Neuronal stem cell (in vitro differentiated cells): ENCODE measurements around the gene MYH7B.

Experiments used
- DNase-seq: peaks from one replicate; pipeline ENCODE4 v3.0.0-alpha.2; 2013; ENCODE audit warnings: low spot score
- H2AFZ ChIP-seq: one replicate; pipeline ENCODE4 v1.6.1; 2013; ENCODE audit warnings: mild to moderate bottlenecking, low read length, inconsistent platforms
- H2AK5ac ChIP-seq: 2 replicates; pipeline ENCODE4 v1.6.1; 2013; ENCODE audit warnings: low read depth, mild to moderate bottlenecking, inconsistent platforms, low read length, moderate library complexity, mixed read lengths
- H2BK120ac ChIP-seq: 2 replicates; pipeline ENCODE4 v1.6.1; 2013; ENCODE audit warnings: low read depth, mild to moderate bottlenecking, inconsistent platforms, low read length, moderate library complexity, mixed read lengths
- H2BK12ac ChIP-seq: one replicate; pipeline ENCODE4 v1.6.1; 2013; ENCODE audit warnings: low read length, inconsistent platforms
- H2BK15ac ChIP-seq: 2 replicates; pipeline ENCODE4 v1.6.1; 2013; ENCODE audit warnings: mild to moderate bottlenecking, low read length, inconsistent platforms, mixed read lengths
- H2BK5ac ChIP-seq: one replicate; pipeline ENCODE4 v1.6.1; 2013; ENCODE audit warnings: inconsistent platforms, mild to moderate bottlenecking, low read length, moderate library complexity
- H3K14ac ChIP-seq: one replicate; pipeline ENCODE4 v1.6.1; 2013; ENCODE audit warnings: low read length, inconsistent platforms
- H3K18ac ChIP-seq: 2 replicates; pipeline ENCODE4 v1.6.1; 2013; ENCODE audit warnings: low read length, inconsistent platforms
- H3K23ac ChIP-seq: 2 replicates; pipeline ENCODE4 v1.6.1; 2013; ENCODE audit warnings: low read depth, mild to moderate bottlenecking, mixed read lengths, low read length, inconsistent platforms; ENCODE audit not compliant: poor library complexity
- H3K27ac ChIP-seq: replicated peaks from 3 replicates; pipeline ENCODE4 v1.5.1; 2013; ENCODE audit warnings: low read length, inconsistent platforms
- H3K27me3 ChIP-seq, 3 experiments: 2 replicates each; pipeline ENCODE4 v1.6.1; 2013; ENCODE audit warnings: low read length in 3 of 3, mild to moderate bottlenecking in 2 of 3, inconsistent platforms in 1 of 3, low read depth in 1 of 3, mixed read lengths in 1 of 3, moderate library complexity in 1 of 3; ENCODE audit not compliant: control insufficient read depth in 3 of 3, insufficient read depth in 3 of 3
- H3K36me3 ChIP-seq, 2 donors: replicated peaks in 1 of 2; 2 replicates each; pipeline ENCODE4 v1.6.1; 2013; ENCODE audit warnings: low read length in 2 of 2; ENCODE audit not compliant: control insufficient read depth in 2 of 2, insufficient read depth in 2 of 2
- H3K4ac ChIP-seq: 2 replicates; pipeline ENCODE4 v1.6.1; 2013; ENCODE audit warnings: inconsistent platforms, mild to moderate bottlenecking, low read length, moderate library complexity
- H3K4me1 ChIP-seq, 2 donors: 1 replicate in 1 of 2; 2 replicates in 1 of 2; pipeline ENCODE4 v1.6.1; 2013; ENCODE audit warnings: low read length in 2 of 2, low read depth in 1 of 2; ENCODE audit not compliant: control insufficient read depth in 2 of 2, insufficient read depth in 1 of 2
- H3K4me2 ChIP-seq: one replicate; pipeline ENCODE4 v1.6.1; 2013; ENCODE audit warnings: mild to moderate bottlenecking, low read length, inconsistent platforms; ENCODE audit not compliant: insufficient read depth, poor library complexity, severe bottlenecking
- H3K4me3 ChIP-seq, 2 donors: 2 replicates each; pipeline ENCODE4 v1.5.1; 2013; ENCODE audit warnings: low read length in 2 of 2, mild to moderate bottlenecking in 2 of 2, inconsistent platforms in 1 of 2, moderate library complexity in 1 of 2
- H3K79me1 ChIP-seq: one replicate; pipeline ENCODE4 v1.6.1; 2013; ENCODE audit warnings: low read depth, mild to moderate bottlenecking, inconsistent platforms, low read length, moderate library complexity
- H3K9ac ChIP-seq: one replicate; pipeline ENCODE4 v1.6.1; 2013; ENCODE audit warnings: mild to moderate bottlenecking, low read depth, low read length, inconsistent platforms; ENCODE audit not compliant: poor library complexity
- H3K9me3 ChIP-seq, 2 donors: replicated peaks in 1 of 2; 2 replicates each; pipeline versions ENCODE3 to v1.6.1; 2013; ENCODE audit warnings: low read length in 2 of 2, mild to moderate bottlenecking in 2 of 2, inconsistent platforms in 1 of 2, low read depth in 1 of 2, mixed read lengths in 1 of 2, moderate library complexity in 1 of 2; ENCODE audit not compliant: control insufficient read depth in 2 of 2, insufficient read depth in 1 of 2
- H4K8ac ChIP-seq: one replicate; pipeline ENCODE4 v1.6.1; 2013; ENCODE audit warnings: low read depth, mild to moderate bottlenecking, inconsistent platforms, low read length, moderate library complexity
- H4K91ac ChIP-seq: one replicate; pipeline ENCODE4 v1.6.1; 2013; ENCODE audit warnings: low read length, low read depth, mild to moderate bottlenecking, inconsistent platforms; ENCODE audit not compliant: poor library complexity
- WGBS, 2 donors: extraction: QIAGEN DNeasy Blood & Tissue Kit; methylation state at CpG; one replicate each; pipeline ENCODE4 v1.1.7; 2013; ENCODE audit warnings: missing lambda C conversion rate in 2 of 2, mixed read lengths in 1 of 2; ENCODE audit not compliant: insufficient read length in 2 of 2, insufficient replicate concordance in 1 of 2; ENCODE audit errors: extremely low coverage in 2 of 2; 5-methylcytosine and 5-hydroxymethylcytosine counted together

MYH7B gene

DNA sequence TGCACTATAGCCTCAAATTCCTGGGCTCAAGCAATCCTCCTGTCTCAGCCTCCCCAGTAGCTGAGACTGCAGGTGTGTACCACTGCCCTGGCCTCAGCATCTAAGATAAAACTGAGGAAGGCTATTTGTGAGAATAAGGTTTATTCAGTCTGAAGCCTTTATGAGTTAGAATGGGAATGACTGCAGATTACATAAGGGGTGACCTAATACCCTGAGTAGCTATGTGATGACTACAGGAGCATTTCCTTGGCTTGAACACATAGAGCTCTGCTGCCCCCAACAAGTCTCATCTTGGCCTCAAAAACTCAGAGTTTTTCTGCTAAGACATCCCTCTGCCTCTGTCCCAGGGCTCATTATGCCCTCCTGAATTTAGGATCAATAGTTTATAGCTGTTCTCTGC, 7.6 kb upstream of the MYH7B start:
- no peak overlapping the region for H2BK15ac ChIP-seq
- H3K9me3 ChIP-seq, result peaks cover 0 to 2% of the 10 kb centered on the region in 2 donors
- no peak overlapping the region for H3K27ac ChIP-seq
- no peak overlapping the region for H2BK12ac ChIP-seq
- DNase-seq, result no peak
- no peak overlapping the region for H3K23ac ChIP-seq
- H3K9ac ChIP-seq, result no peak overlapping the region
- H2BK120ac ChIP-seq, result no peak overlapping the region
- H3K4me3 ChIP-seq, result no peak overlapping the region
- H3K27me3 ChIP-seq, result no peaks in the 10 kb centered on the region
- H4K8ac ChIP-seq, result no peak overlapping the region
- H3K14ac ChIP-seq, result no peak overlapping the region
- no peak overlapping the region for H2BK5ac ChIP-seq
- peaks cover 2 to 6% of the 10 kb centered on the region in 2 donors for H3K4me1 ChIP-seq
- H3K36me3 ChIP-seq, result peaks cover 4 to 66% of the 10 kb centered on the region in 2 donors
- H3K4me2 ChIP-seq, result no peak overlapping the region
- H3K4ac ChIP-seq, result no peak overlapping the region
- H3K79me1 ChIP-seq, result no peaks in the 10 kb centered on the region
- no peak overlapping the region for H3K18ac ChIP-seq
- H2AFZ ChIP-seq, result no peak overlapping the region
- no peak overlapping the region for H4K91ac ChIP-seq
- no peak overlapping the region for H2AK5ac ChIP-seq

DNA sequence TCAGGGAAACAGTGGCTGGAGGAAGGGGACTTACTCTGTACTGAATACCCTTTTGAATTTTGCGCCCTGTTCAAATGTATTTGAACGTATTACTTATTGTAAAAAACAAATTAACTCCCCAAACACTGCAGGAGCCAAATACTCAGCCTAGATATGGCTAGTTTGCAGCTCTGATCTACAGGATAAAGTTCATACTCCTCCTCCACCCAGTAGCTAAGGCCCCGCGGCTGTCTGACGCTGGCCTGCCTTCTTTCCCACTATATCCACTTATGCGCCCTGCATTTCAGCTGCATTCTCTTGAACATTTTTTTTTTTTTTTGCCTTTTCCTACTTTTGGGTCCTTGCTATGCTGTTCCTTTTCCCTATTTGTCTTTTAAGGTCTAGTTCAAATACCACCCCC, 6.5 kb upstream of the MYH7B start:
- H3K9me3 ChIP-seq, result peaks cover 0 to 2% of the 10 kb centered on the region in 2 donors
- H3K9ac ChIP-seq, result no peak overlapping the region
- H3K4ac ChIP-seq, result no peak overlapping the region
- H2BK15ac ChIP-seq, result no peak overlapping the region
- no CpG with 5 or more reads among the region's 6 CpGs for WGBS, 2 donors
- H3K36me3 ChIP-seq, result peaks cover 4 to 55% of the 10 kb centered on the region in 2 donors
- no peaks in the 10 kb centered on the region for H3K79me1 ChIP-seq
- H3K4me3 ChIP-seq, result no peak overlapping the region
- H3K4me1 ChIP-seq, result peaks cover 3 to 6% of the 10 kb centered on the region in 2 donors
- no peak overlapping the region for H2AFZ ChIP-seq
- no peak overlapping the region for H3K14ac ChIP-seq
- no peak overlapping the region for H2BK5ac ChIP-seq
- no peak overlapping the region for H2BK12ac ChIP-seq
- H3K27me3 ChIP-seq, result no peaks in the 10 kb centered on the region
- H3K4me2 ChIP-seq, result no peak overlapping the region
- H3K23ac ChIP-seq, result no peak overlapping the region
- H4K8ac ChIP-seq, result no peak overlapping the region
- DNase-seq, result no peak
- no peak overlapping the region for H2AK5ac ChIP-seq
- H3K18ac ChIP-seq, result no peak overlapping the region
- H3K27ac ChIP-seq, result no peak overlapping the region
- H2BK120ac ChIP-seq, result no peak overlapping the region
- no peak overlapping the region for H4K91ac ChIP-seq

DNA sequence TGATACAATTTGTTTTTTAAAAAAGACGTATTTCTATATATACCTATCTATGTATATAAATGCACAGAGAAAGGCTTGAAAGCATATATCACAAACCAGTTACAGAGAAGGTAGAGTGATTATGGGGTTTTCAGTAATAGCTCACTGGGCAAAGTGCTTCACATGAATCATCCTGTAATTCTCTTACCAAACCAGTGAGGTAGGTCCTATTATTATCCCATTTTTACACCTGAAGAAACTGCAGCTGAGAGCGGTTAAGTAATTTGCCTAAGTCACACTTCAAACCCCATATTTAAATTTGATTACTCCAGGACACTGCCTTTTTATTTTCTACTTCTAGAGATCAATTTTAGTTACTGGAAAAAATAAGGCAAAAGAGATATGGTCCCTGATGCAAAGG, 4.4 kb upstream of the MYH7B start:
- Histone ChIP-seq H4K8ac (no peak overlapping the region), H3K23ac (no peak overlapping the region), H3K27ac (no peak overlapping the region), H3K9me3 (peaks cover 0 to 2% of the 10 kb centered on the region in 2 donors), H3K27me3 (no peaks in the 10 kb centered on the region), H3K9ac (no peak overlapping the region), H2AK5ac (no peak overlapping the region), H3K4me2 (no peak overlapping the region), H3K4me3 (no peak overlapping the region), H2BK5ac (no peak overlapping the region), H3K14ac (no peak overlapping the region), H3K36me3 (peaks cover 1 to 39% of the 10 kb centered on the region in 2 donors), H2BK12ac (no peak overlapping the region), H3K79me1 (no peaks in the 10 kb centered on the region), H2BK120ac (no peak overlapping the region), H2AFZ (no peak overlapping the region), H3K18ac (no peak overlapping the region), H4K91ac (no peak overlapping the region), H3K4me1 (peaks cover 3 to 12% of the 10 kb centered on the region in 2 donors), H2BK15ac (no peak overlapping the region), H3K4ac (no peak overlapping the region)
- WGBS, 2 donors, result no CpG with 5 or more reads among the region's 2 CpGs
- no peak for DNase-seq

DNA sequence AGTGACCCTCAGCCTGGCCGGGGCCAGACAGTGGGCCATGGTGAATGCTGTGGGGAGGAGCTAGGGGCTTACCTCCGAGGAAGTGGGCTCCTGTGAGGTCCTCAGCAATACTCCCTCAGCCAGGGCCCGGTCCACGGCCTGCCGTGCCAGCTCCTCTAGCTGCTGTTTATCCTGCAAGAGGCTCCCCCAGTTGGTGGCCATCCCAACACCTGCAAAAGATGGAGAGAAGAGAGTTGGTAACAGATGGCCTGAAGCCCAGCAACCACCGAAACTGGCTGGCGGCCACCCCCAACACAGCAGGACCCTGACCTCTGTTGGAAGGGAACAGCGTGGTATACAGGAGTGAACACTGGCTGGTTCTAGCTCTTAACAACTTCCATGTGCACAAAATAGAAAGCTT, 4.0 kb upstream of the MYH7B start:
- Histone ChIP-seq H3K79me1 (no peaks in the 10 kb centered on the region), H3K4ac (no peak overlapping the region), H3K4me1 (peaks cover 3 to 12% of the 10 kb centered on the region in 2 donors), H3K27me3 (no peaks in the 10 kb centered on the region), H3K27ac (no peak overlapping the region), H4K91ac (no peak overlapping the region), H3K14ac (no peak overlapping the region), H2BK5ac (no peak overlapping the region), H4K8ac (no peak overlapping the region), H2BK120ac (no peak overlapping the region), H2AFZ (no peak overlapping the region), H2AK5ac (no peak overlapping the region), H2BK15ac (no peak overlapping the region), H2BK12ac (no peak overlapping the region), H3K23ac (no peak overlapping the region), H3K9me3 (peaks cover 0 to 2% of the 10 kb centered on the region in 2 donors), H3K36me3 (peaks cover 1 to 35% of the 10 kb centered on the region in 2 donors), H3K9ac (no peak overlapping the region), H3K4me3 (peak overlapping the region in 1 of 2 donors; percentile 44), H3K4me2 (no peak overlapping the region), H3K18ac (no peak overlapping the region)
- no peak for DNase-seq
- WGBS, 2 donors, result no CpG with 5 or more reads among the region's 8 CpGs
